Measurements from ENCODE around the gene LRRC8D.

LRRC8D gene

DNA sequence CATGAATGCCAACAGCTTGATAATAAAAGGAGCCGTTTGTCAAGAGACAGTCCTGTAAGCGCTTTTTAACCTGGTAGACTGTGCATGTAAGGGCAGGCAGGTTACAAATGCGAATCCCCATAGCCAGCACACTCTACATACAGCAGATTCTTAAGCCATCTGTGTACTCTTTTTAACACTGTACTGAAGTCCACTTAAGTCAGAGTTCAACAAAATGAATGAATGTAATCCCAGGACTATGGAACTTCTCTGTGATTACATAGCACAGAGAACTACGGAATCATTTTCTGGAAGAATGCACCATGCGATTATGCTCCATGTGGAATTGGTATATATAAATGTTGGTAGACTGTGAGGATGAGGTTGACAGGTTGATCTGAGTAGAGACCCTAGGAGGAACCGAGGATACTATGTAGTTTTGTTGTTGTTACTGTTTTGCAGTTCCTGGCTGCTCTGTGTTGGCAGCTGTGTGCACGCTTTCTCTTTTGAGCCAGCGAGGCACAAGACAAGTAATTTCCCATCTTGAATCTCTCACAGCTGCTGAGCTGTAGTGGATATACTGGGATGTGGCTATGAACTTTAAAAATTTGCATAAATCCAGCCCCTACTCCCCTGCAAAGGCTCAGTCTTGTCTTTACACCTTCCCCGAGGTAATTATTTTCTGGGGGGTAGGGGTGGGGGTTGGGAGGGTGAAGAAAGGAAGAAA lies 21.9 kb downstream of the LRRC8D start (continued):
- TF ChIP-seq, protein P1, sequence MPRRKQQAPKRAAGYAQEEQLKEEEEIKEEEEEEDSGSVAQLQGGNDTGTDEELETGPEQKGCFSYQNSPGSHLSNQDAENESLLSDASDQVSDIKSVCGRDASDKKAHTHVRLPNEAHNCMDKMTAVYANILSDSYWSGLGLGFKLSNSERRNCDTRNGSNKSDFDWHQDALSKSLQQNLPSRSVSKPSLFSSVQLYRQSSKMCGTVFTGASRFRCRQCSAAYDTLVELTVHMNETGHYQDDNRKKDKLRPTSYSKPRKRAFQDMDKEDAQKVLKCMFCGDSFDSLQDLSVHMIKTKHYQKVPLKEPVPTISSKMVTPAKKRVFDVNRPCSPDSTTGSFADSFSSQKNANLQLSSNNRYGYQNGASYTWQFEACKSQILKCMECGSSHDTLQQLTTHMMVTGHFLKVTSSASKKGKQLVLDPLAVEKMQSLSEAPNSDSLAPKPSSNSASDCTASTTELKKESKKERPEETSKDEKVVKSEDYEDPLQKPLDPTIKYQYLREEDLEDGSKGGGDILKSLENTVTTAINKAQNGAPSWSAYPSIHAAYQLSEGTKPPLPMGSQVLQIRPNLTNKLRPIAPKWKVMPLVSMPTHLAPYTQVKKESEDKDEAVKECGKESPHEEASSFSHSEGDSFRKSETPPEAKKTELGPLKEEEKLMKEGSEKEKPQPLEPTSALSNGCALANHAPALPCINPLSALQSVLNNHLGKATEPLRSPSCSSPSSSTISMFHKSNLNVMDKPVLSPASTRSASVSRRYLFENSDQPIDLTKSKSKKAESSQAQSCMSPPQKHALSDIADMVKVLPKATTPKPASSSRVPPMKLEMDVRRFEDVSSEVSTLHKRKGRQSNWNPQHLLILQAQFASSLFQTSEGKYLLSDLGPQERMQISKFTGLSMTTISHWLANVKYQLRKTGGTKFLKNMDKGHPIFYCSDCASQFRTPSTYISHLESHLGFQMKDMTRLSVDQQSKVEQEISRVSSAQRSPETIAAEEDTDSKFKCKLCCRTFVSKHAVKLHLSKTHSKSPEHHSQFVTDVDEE (CRISPR knock-in tag; IDR thresholded peaks at IDR 0.05): no peak
- TF ChIP-seq RARB (CRISPR knock-in tag; IDR thresholded peaks at IDR 0.05) (no peak), GLIS3 (CRISPR knock-in tag; IDR thresholded peaks at IDR 0.05) (no peak), ISL1 (CRISPR knock-in tag; IDR thresholded peaks at IDR 0.05) (no peak), ZFP30 (CRISPR knock-in tag; IDR thresholded peaks at IDR 0.05) (no peak)
- TF ChIP-seq, protein P2, sequence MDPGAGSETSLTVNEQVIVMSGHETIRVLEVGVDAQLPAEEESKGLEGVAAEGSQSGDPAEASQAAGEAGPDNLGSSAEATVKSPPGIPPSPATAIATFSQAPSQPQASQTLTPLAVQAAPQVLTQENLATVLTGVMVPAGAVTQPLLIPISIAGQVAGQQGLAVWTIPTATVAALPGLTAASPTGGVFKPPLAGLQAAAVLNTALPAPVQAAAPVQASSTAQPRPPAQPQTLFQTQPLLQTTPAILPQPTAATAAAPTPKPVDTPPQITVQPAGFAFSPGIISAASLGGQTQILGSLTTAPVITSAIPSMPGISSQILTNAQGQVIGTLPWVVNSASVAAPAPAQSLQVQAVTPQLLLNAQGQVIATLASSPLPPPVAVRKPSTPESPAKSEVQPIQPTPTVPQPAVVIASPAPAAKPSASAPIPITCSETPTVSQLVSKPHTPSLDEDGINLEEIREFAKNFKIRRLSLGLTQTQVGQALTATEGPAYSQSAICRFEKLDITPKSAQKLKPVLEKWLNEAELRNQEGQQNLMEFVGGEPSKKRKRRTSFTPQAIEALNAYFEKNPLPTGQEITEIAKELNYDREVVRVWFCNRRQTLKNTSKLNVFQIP (CRISPR knock-in tag; IDR thresholded peaks at IDR 0.05; ENCODE audit: borderline replicate concordance, low read depth): no peak

DNA sequence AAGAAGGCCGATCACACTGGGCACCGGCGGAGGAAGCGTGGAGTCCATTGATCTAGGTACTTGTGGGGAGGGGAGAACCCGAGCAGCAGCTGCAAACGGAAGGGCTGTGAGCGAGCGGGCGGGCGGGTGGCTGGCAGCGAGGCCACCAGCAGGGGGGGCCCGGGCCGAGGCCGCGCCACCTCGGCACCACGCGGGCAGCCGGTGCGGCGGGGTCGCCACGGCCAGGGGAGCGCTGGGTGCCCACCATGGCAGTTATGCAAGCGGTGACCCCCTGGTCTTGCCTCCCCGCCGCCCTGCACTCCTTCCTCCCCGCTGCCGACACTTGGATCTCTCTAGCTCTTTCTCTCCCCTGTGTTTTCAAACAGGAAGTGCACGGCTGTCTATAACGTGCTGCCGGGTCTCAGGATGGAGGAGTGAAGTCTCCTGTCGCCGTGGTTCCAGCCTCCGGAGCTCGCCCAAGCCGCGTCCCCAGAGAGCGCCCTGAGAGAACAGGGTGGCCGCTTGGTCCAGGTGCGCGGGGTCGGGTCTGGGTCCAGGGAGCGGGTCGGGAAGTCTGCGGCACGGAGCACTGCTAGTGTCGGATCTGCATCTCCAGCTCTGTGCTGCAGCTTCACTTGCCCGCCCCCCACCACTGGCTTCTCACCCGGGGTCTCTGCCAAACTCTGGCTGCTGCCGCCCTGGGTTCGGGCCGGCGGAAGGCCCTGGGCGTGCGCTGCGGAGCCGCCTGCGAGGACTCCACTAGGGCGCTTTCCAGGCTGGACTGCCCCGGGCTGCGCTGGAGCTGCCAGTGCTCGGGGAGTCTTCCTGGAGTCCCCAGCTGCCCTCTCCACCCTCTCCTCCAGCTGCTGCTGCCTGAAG lies 22.7 kb downstream of the LRRC8D start:
- ATAC-seq: peak; percentile 95
- TF ChIP-seq RARB (CRISPR knock-in tag; IDR thresholded peaks at IDR 0.05) (no peak), ZFP3 (CRISPR knock-in tag; IDR thresholded peaks at IDR 0.05) (no peak), ESRRG (CRISPR knock-in tag; IDR thresholded peaks at IDR 0.05) (no peak), BACH2 (CRISPR knock-in tag; IDR thresholded peaks at IDR 0.05; ENCODE audit: borderline replicate concordance) (no peak), TOX (CRISPR knock-in tag; IDR thresholded peaks at IDR 0.05; ENCODE audit: borderline replicate concordance) (no peak), ZC3H10 (CRISPR knock-in tag; IDR thresholded peaks at IDR 0.05) (no peak), ZFP30 (CRISPR knock-in tag; IDR thresholded peaks at IDR 0.05) (no peak), SNAI2 (CRISPR knock-in tag; IDR thresholded peaks at IDR 0.05) (no peak), ARNTL (CRISPR knock-in tag; IDR thresholded peaks at IDR 0.05; ENCODE audit: borderline replicate concordance, low read depth) (no peak), ZNF70 (CRISPR knock-in tag; IDR thresholded peaks at IDR 0.05) (no peak)
- TF ChIP-seq, protein P1 (CRISPR knock-in tag; IDR thresholded peaks at IDR 0.05): no peak
- TF ChIP-seq, protein P3, sequence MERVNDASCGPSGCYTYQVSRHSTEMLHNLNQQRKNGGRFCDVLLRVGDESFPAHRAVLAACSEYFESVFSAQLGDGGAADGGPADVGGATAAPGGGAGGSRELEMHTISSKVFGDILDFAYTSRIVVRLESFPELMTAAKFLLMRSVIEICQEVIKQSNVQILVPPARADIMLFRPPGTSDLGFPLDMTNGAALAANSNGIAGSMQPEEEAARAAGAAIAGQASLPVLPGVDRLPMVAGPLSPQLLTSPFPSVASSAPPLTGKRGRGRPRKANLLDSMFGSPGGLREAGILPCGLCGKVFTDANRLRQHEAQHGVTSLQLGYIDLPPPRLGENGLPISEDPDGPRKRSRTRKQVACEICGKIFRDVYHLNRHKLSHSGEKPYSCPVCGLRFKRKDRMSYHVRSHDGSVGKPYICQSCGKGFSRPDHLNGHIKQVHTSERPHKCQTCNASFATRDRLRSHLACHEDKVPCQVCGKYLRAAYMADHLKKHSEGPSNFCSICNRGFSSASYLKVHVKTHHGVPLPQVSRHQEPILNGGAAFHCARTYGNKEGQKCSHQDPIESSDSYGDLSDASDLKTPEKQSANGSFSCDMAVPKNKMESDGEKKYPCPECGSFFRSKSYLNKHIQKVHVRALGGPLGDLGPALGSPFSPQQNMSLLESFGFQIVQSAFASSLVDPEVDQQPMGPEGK (CRISPR knock-in tag; IDR thresholded peaks at IDR 0.05; ENCODE audit: borderline replicate concordance): no peak

DNA sequence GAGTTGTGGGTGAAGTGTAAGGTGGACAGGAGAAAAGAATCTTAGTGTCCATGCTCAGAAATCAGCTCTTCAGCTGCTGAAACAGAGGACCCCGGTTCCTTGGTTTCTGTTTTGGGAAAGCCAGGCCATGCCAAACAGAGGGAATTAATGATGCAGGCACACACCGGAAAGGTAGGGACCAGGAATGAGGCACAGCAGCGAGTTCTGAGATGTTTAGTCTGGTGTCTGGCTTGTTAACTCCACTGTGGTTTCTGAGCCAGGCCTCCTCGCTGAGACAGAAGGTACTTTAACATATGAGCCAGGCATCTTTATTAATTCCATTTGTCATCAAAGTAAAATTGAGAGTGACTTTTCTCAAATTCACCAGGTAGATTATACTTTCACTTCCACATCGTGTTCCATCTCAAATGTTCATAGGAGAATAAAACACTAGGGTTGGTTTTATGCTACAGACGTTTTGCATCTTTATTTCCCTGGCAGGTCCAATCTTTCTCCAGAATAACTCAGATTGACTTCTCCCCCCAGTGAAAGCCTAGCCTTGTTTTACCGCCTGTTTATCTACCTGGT lies 23.5 kb downstream of the LRRC8D start:
- ATAC-seq: no peak; the same call in 1 of the 3 replicates
- TF ChIP-seq ZC3H10 (CRISPR knock-in tag; IDR thresholded peaks at IDR 0.05): no peak
- no peak for TF ChIP-seq TCF4 (CRISPR knock-in tag; IDR thresholded peaks at IDR 0.05; ENCODE audit: borderline replicate concordance)
- TF ChIP-seq, protein P4, sequence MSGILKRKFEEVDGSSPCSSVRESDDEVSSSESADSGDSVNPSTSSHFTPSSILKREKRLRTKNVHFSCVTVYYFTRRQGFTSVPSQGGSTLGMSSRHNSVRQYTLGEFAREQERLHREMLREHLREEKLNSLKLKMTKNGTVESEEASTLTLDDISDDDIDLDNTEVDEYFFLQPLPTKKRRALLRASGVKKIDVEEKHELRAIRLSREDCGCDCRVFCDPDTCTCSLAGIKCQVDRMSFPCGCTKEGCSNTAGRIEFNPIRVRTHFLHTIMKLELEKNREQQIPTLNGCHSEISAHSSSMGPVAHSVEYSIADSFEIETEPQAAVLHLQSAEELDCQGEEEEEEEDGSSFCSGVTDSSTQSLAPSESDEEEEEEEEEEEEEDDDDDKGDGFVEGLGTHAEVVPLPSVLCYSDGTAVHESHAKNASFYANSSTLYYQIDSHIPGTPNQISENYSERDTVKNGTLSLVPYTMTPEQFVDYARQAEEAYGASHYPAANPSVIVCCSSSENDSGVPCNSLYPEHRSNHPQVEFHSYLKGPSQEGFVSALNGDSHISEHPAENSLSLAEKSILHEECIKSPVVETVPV (CRISPR knock-in tag; IDR thresholded peaks at IDR 0.05): no peak
- TF ChIP-seq, protein P2 (CRISPR knock-in tag; IDR thresholded peaks at IDR 0.05; ENCODE audit: borderline replicate concordance, low read depth): no peak
- no peak for TF ChIP-seq ZNF565 (CRISPR knock-in tag; conservative IDR thresholded peaks at IDR 0.05; ENCODE audit: low read depth)
- no peak for TF ChIP-seq TOX (CRISPR knock-in tag; IDR thresholded peaks at IDR 0.05; ENCODE audit: borderline replicate concordance)
- TF ChIP-seq PPARA (CRISPR knock-in tag; IDR thresholded peaks at IDR 0.05; ENCODE audit: borderline replicate concordance): no peak
- TF ChIP-seq, protein P3 (CRISPR knock-in tag; IDR thresholded peaks at IDR 0.05; ENCODE audit: borderline replicate concordance): no peak
- no peak for TF ChIP-seq ZFP3 (CRISPR knock-in tag; IDR thresholded peaks at IDR 0.05)
- TF ChIP-seq ARNTL (CRISPR knock-in tag; IDR thresholded peaks at IDR 0.05; ENCODE audit: borderline replicate concordance, low read depth): no peak
- no peak for TF ChIP-seq ESRRG (CRISPR knock-in tag; IDR thresholded peaks at IDR 0.05)

All from SK-N-SH treated with all-trans-retinoic acid at 6 μM for 48 hours (cell line).